ENCODE data around the gene CHD9. TPM values are rescaled to one million over a fixed set of nuclear protein-coding genes. Genes with fewer than 3 reads are reported as not detected.
A peak's percentile ranks its signal among the peaks of the same experiment; 100 is the strongest.

Gene CHD9
- total RNA-seq, 4 donors from 2014 or later: 46.9 to 174 (median 133) TPM

GRCh38 chr16:53282328-53282727, 227.5 kb downstream of the CHD9 start:
- intact Hi-C loops (cut with DNase I; ENCODE audit: low total_unique reads): no loop called here
- H3K36me3 ChIP-seq: no peaks in the 10 kb centered on the region
- no peak overlapping the region for H3K4me3 ChIP-seq
- no peak for DNase-seq
- H3K27ac ChIP-seq: peak overlapping the region in 1 of 2 donors; percentile 14
- TF ChIP-seq CTCF (IDR thresholded peaks at IDR 0.05) (no peak), POLR2A (IDR thresholded peaks at IDR 0.05) (no peak)
- H3K27me3 ChIP-seq: no peaks in the 10 kb centered on the region
- H3K4me1 ChIP-seq: no peaks in the 10 kb centered on the region
- no peaks in the 10 kb centered on the region for H3K9me3 ChIP-seq

- no peaks in the 10 kb centered on the region for H3K27me3 ChIP-seq
- H3K27ac ChIP-seq: peak overlapping the region in 1 of 2 donors; percentile 14
- H3K4me3 ChIP-seq: no peak overlapping the region
- no peak for TF ChIP-seq POLR2A (IDR thresholded peaks at IDR 0.05)
- TF ChIP-seq CTCF (IDR thresholded peaks at IDR 0.05): peak; percentile 40 to 58 (median 48)
- H3K36me3 ChIP-seq: no peaks in the 10 kb centered on the region
- intact Hi-C loops (cut with DNase I; ENCODE audit: low total_unique reads): no loop called here
- no peaks in the 10 kb centered on the region for H3K9me3 ChIP-seq
- H3K4me1 ChIP-seq: no peaks in the 10 kb centered on the region
- DNase-seq: no peak
Measured at GRCh38 chr16:53282975-53283946, 228.5 kb downstream of the CHD9 start.

GRCh38 chr16:53285236-53285635, 230.4 kb downstream of the CHD9 start:
- intact Hi-C loops (cut with DNase I; ENCODE audit: low total_unique reads): no loop called here
- no peak overlapping the region for H3K27ac ChIP-seq
- H3K36me3 ChIP-seq: no peaks in the 10 kb centered on the region
- H3K9me3 ChIP-seq: no peaks in the 10 kb centered on the region
- H3K4me3 ChIP-seq: no peak overlapping the region
- H3K4me1 ChIP-seq: no peaks in the 10 kb centered on the region
- DNase-seq: no peak
- no peaks in the 10 kb centered on the region for H3K27me3 ChIP-seq
- TF ChIP-seq CTCF (IDR thresholded peaks at IDR 0.05) (no peak), POLR2A (IDR thresholded peaks at IDR 0.05) (no peak)

- no peak for DNase-seq
- intact Hi-C loops (cut with DNase I; ENCODE audit: low total_unique reads): no loop called here
- Histone ChIP-seq H3K27ac (no peak overlapping the region), H3K9me3 (no peaks in the 10 kb centered on the region), H3K36me3 (no peaks in the 10 kb centered on the region), H3K4me3 (no peak overlapping the region), H3K4me1 (no peaks in the 10 kb centered on the region), H3K27me3 (no peaks in the 10 kb centered on the region)
- TF ChIP-seq CTCF (IDR thresholded peaks at IDR 0.05): no peak
Measured at GRCh38 chr16:53290520-53290919, 235.7 kb downstream of the CHD9 start.

- no peak overlapping the region for H3K27ac ChIP-seq
- TF ChIP-seq CTCF (IDR thresholded peaks at IDR 0.05) (no peak), POLR2A (IDR thresholded peaks at IDR 0.05) (no peak)
- DNase-seq: no peak
- no peaks in the 10 kb centered on the region for H3K27me3 ChIP-seq
- H3K4me1 ChIP-seq: no peaks in the 10 kb centered on the region
- no peaks in the 10 kb centered on the region for H3K9me3 ChIP-seq
- no peak overlapping the region for H3K4me3 ChIP-seq
- intact Hi-C loops (cut with DNase I; ENCODE audit: low total_unique reads): no loop called here
- no peaks in the 10 kb centered on the region for H3K36me3 ChIP-seq
Measured at GRCh38 chr16:53291757-53292392, 237.1 kb downstream of the CHD9 start.
